ENCODE data around the gene PAPPA.

PAPPA gene

GRCh38 chr9:116360989-116361388 lies 207.4 kb downstream of the PAPPA start:
- Histone ChIP-seq H3K27me3 (no peaks in the 10 kb centered on the region), H3K4me3 (ENCODE audit: low read depth in 1 of 2, low read length in 1 of 2) (no peak overlapping the region), H3K9me3 (no peaks in the 10 kb centered on the region), H3K36me3 (no peaks in the 10 kb centered on the region), H3K27ac (no peak overlapping the region), H3K4me1 (ENCODE audit: control insufficient read depth in 1 of 2, insufficient read depth in 1 of 2, low read depth in 1 of 2, low read length in 1 of 2) (no peaks in the 10 kb centered on the region)
- no peak for TF ChIP-seq CTCF (IDR thresholded peaks at IDR 0.05)

- no peaks in the 10 kb centered on the region for H3K4me1 ChIP-seq (ENCODE audit: control insufficient read depth in 1 of 2, insufficient read depth in 1 of 2, low read depth in 1 of 2, low read length in 1 of 2)
- H3K27ac ChIP-seq = no peak overlapping the region
- H3K4me3 ChIP-seq (ENCODE audit: low read depth in 1 of 2, low read length in 1 of 2) = no peak overlapping the region
- no peaks in the 10 kb centered on the region for H3K9me3 ChIP-seq
- no peaks in the 10 kb centered on the region for H3K36me3 ChIP-seq
- TF ChIP-seq CTCF (IDR thresholded peaks at IDR 0.05) = no peak
- H3K27me3 ChIP-seq = no peaks in the 10 kb centered on the region
These were observed 208.0 kb downstream of the PAPPA start for GRCh38 chr9:116361547-116361946.

GRCh38 chr9:116362493-116362892 lies 208.9 kb downstream of the PAPPA start:
- no peak for TF ChIP-seq CTCF (IDR thresholded peaks at IDR 0.05)
- H3K9me3 ChIP-seq = no peaks in the 10 kb centered on the region
- no peaks in the 10 kb centered on the region for H3K4me1 ChIP-seq (ENCODE audit: control insufficient read depth in 1 of 2, insufficient read depth in 1 of 2, low read depth in 1 of 2, low read length in 1 of 2)
- no peaks in the 10 kb centered on the region for H3K27me3 ChIP-seq
- no peak overlapping the region for H3K27ac ChIP-seq
- H3K4me3 ChIP-seq (ENCODE audit: low read depth in 1 of 2, low read length in 1 of 2) = no peak overlapping the region
- no peaks in the 10 kb centered on the region for H3K36me3 ChIP-seq

- Histone ChIP-seq H3K9me3 (no peaks in the 10 kb centered on the region), H3K36me3 (no peaks in the 10 kb centered on the region), H3K4me1 (ENCODE audit: control insufficient read depth in 1 of 2, insufficient read depth in 1 of 2, low read depth in 1 of 2, low read length in 1 of 2) (no peaks in the 10 kb centered on the region), H3K27me3 (no peaks in the 10 kb centered on the region), H3K4me3 (ENCODE audit: low read depth in 1 of 2, low read length in 1 of 2) (no peak overlapping the region), H3K27ac (no peak overlapping the region)
- TF ChIP-seq CTCF (IDR thresholded peaks at IDR 0.05) = no peak
These were observed 211.5 kb downstream of the PAPPA start for GRCh38 chr9:116365056-116365471.

GRCh38 chr9:116366241-116366640 lies 212.7 kb downstream of the PAPPA start:
- TF ChIP-seq CTCF (IDR thresholded peaks at IDR 0.05) = no peak
- Histone ChIP-seq H3K36me3 (no peaks in the 10 kb centered on the region), H3K4me3 (ENCODE audit: low read depth in 1 of 2, low read length in 1 of 2) (no peak overlapping the region), H3K27me3 (no peaks in the 10 kb centered on the region), H3K4me1 (ENCODE audit: control insufficient read depth in 1 of 2, insufficient read depth in 1 of 2, low read depth in 1 of 2, low read length in 1 of 2) (no peaks in the 10 kb centered on the region), H3K27ac (no peak overlapping the region), H3K9me3 (no peaks in the 10 kb centered on the region)

- no peaks in the 10 kb centered on the region for H3K4me1 ChIP-seq (ENCODE audit: control insufficient read depth in 1 of 2, insufficient read depth in 1 of 2, low read depth in 1 of 2, low read length in 1 of 2)
- no peak overlapping the region for H3K4me3 ChIP-seq (ENCODE audit: low read depth in 1 of 2, low read length in 1 of 2)
- H3K9me3 ChIP-seq = no peaks in the 10 kb centered on the region
- TF ChIP-seq CTCF (IDR thresholded peaks at IDR 0.05) = no peak
- no peaks in the 10 kb centered on the region for H3K36me3 ChIP-seq
- H3K27ac ChIP-seq = no peak overlapping the region
- no peaks in the 10 kb centered on the region for H3K27me3 ChIP-seq
These were observed 215.1 kb downstream of the PAPPA start for GRCh38 chr9:116368680-116369079.

Data from neutrophil (primary cell).